Omental fat pad (tissue), 4 donors: ENCODE data around the gene ETFRF1. TPM values are rescaled to one million over a fixed set of nuclear protein-coding genes. Genes with fewer than 3 reads are reported as not detected.
A peak's percentile ranks its signal among the peaks of the same experiment; 100 is the strongest.

Experiments
- ATAC-seq: fragments of 150-250 bp; one replicate; pipeline ENCODE4 v1.9.1; 2016; ENCODE audit warnings: mild to moderate bottlenecking, moderate library complexity; ENCODE audit not compliant: low FRiP score
- DNase-seq: peaks from one replicate; pipeline ENCODE4 v3.0.0-alpha.2; 2019; ENCODE audit warnings: low spot score
- CTCF ChIP-seq, 3 donors: fragments of 450-650 bp; IDR thresholded peaks; one replicate each; pipeline ENCODE4 v1.5.1; 2016 to 2017; ENCODE audit warnings: antibody characterized with exemption in 3 of 3, mild to moderate bottlenecking in 3 of 3, moderate library complexity in 2 of 3
- total RNA-seq, 4 donors: library from RNA; depleted of rRNA; stranded (reverse); fragments of >200 nt; gene quantifications; one replicate each; pipeline ENCODE4 v1.1.0, GENCODE V29; 2016

Gene ETFRF1
- total RNA-seq, 4 donors from 2014 or later, result 21.3 to 54.5 (median 33.9) TPM

GRCh38 chr12:25250744-25251730 is 56.0 kb downstream of the ETFRF1 start, which contains the start of gene KRAS:
Gene KRAS (minus strand): TSS chr12:25250929.
- ATAC-seq (peak; percentile 98), DNase-seq (peak; percentile 82)
- TF ChIP-seq CTCF (IDR thresholded peaks at IDR 0.05), result no peak

- ATAC-seq (no peak), DNase-seq (no peak)
- no peak for TF ChIP-seq CTCF (IDR thresholded peaks at IDR 0.05)
These were observed 56.7 kb downstream of the ETFRF1 start for GRCh38 chr12:25251769-25252168.

GRCh38 chr12:25252946-25253345 is 57.9 kb downstream of the ETFRF1 start:
- TF ChIP-seq CTCF (IDR thresholded peaks at IDR 0.05), result no peak
- no peak for ATAC-seq

GRCh38 chr12:25253371-25254068 is 58.5 kb downstream of the ETFRF1 start:
- ATAC-seq (no peak), DNase-seq (no peak)
- TF ChIP-seq CTCF (IDR thresholded peaks at IDR 0.05), result no peak

More at GRCh38 chr12:25252946-25253345, 57.9 kb downstream of the ETFRF1 start:
- DNase-seq, result no peak

- DNase-seq (no peak), ATAC-seq (no peak)
- TF ChIP-seq CTCF (IDR thresholded peaks at IDR 0.05), result no peak
These were observed 59.3 kb downstream of the ETFRF1 start for GRCh38 chr12:25254271-25254880.

Other genes with a start within 250 kb of the ETFRF1 start
- gene BCAT1, start 246.1 kb upstream of the ETFRF1 start, total RNA-seq, result 10 to 100 TPM; 33.7 to 53.4 (median 44.4) TPM
- gene DNAI7, start 77 bp upstream of the ETFRF1 start, total RNA-seq, result 1 to 10 TPM in 1 of 4 donors, under 1 TPM in 2, not detected in 1; 0.47 to 3.5 (median 0.56) TPM
- 10 to 100 TPM; 10.7 to 22.1 (median 16.3) TPM for gene KRAS, start 55.7 kb downstream of the ETFRF1 start, total RNA-seq